Activated CD4-positive, CD25-positive, alpha-beta regulatory T cell treated with anti-CD3 and anti-CD28 coated beads, Interleukin-2, amount 50 U/mL, for 24 hours (primary cell): ENCODE results near the gene SH3GL3.

ENCODE experiments used
- ATAC-seq, 2 donors: fragments of 150-1000 bp; cut with Tn5 transposase; one replicate each; pipeline ENCODE4 v1.10.0; 2021; ENCODE audit warnings: mild to moderate bottlenecking in 1 of 2, moderate library complexity in 1 of 2

SH3GL3 gene

DNA sequence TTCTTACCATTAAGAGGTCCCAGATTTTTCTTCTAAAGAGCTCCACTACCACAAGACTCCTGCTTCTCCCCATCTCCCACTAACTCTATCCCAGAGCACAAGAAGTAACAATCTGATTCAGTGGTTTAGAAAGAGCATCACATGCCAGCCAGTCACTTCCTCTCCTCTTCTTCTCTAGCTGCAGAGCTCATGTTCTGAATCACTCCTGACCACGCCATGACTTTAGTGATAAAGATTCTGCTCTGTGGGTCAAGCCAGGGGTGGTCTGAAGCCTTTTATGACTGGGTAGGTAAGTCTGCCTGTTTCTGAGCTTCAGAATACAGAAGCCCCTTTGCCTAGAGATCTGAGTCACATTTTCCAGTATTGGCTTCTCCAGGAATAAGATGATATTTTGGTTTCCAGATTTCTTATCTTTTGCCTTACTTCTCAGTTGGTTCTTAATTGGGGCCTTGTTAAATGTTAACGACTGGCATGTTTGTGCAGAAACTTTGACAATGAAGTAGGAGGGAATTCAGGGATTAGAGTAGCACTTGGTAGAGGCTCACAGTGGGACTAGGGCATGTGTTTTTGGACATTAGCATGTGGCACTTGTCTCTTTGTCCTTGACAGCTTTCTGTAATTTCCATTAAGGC, 179.1 kb downstream of the SH3GL3 start:
- no peak for ATAC-seq

DNA sequence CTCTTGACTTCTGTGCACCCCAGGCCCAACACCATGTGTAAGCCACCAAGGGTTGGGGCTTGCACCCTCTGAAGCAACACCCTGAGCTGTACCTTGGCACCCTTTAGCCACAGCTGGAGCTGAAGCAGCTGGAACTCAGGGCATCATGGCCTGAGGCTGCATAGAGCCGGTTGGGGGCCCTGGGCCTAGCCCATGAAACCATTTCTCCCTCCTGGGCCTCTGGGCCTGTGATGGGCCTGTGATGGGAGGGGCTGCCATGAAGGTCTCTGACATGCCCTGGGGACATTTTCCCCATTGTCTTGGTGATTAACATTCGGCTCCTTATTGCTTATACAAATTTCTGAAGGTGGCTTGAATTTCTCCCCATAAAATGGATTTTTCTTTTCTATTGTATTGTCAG, 184.4 kb downstream of the SH3GL3 start:
- ATAC-seq, result no peak

GRCh38 chr15:83643201-83643600, 196.1 kb downstream of the SH3GL3 start:
- no peak for ATAC-seq

- no peak for ATAC-seq
Observed at GRCh38 chr15:83644439-83644838, 197.3 kb downstream of the SH3GL3 start.

GRCh38 chr15:83650831-83651230, 203.7 kb downstream of the SH3GL3 start:
- no peak for ATAC-seq

- ATAC-seq, result no peak
Observed at GRCh38 chr15:83651541-83651940, 204.4 kb downstream of the SH3GL3 start.

DNA sequence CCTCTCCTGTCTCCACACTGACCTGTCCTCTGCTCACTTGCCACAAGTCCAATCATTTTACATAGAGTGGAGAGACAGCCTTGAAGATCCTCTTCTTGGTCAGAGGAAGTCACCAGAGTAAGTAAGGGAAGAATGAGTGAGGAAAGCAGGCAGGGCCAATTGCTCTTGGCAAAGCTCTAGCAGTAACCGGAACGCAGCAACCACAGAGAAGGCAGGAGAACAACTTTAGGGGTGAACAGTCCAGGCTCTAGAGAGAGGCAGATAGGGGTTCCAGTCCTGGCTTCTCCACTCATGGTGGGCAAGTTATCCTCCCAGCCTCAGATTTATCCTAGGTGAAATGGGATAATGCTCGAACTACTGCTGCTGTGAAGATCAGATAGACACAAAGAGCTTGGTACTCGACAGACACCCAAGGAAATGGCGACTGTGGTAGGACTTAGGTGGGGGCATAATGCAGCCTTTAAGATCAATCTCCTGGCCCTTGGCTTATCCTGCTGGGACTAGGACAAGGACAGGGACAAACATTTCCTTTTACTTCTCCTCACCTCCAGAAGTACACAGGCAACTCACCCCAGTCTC, 205.6 kb downstream of the SH3GL3 start:
- ATAC-seq, result no peak

GRCh38 chr15:83653288-83653638, 206.1 kb downstream of the SH3GL3 start:
- ATAC-seq, result no peak

DNA sequence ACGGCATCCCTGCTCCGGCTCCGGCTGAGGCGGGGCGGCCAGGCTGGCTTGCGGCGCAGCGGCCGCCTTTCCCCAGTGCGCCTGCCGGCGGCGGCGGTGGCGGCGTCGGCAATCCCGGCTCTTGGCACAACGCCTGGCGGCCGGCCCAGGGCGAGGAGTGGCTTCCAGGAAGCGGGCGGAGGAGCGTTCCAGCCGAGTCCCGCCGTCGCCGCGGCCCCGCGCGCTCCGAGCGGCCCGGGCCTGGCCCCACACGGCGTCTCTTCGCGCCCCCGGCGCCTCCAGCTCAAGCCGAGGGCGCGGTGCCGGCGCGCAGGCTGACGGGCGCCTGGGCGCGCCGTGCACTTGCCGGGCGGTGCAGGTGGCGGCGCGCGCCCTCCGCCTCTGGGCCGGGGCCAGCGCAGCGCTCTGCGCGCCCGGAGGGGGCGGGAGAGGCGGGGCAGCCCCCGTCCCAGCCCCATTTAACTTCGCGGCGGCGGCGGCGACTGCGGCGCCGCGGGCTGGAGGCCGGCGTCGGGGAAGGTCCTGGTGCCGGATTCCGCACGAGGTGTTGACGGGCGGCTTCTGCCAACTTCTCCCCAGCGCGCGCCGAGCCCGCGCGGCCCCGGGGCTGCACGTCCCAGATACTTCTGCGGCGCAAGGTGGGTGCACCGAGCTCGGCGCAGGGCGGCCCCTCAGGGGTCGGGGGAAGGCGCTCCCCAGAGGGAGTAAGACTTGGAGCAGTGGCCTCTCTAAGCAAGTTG, 206.7 kb downstream of the SH3GL3 start, which contains the start of gene ADAMTSL3:
Gene ADAMTSL3 (plus strand): TSS at position 485 of the 740 bp plus-strand sequence. CDS start 1,639 bp downstream, outside the sequence.
- ATAC-seq, result no peak

DNA sequence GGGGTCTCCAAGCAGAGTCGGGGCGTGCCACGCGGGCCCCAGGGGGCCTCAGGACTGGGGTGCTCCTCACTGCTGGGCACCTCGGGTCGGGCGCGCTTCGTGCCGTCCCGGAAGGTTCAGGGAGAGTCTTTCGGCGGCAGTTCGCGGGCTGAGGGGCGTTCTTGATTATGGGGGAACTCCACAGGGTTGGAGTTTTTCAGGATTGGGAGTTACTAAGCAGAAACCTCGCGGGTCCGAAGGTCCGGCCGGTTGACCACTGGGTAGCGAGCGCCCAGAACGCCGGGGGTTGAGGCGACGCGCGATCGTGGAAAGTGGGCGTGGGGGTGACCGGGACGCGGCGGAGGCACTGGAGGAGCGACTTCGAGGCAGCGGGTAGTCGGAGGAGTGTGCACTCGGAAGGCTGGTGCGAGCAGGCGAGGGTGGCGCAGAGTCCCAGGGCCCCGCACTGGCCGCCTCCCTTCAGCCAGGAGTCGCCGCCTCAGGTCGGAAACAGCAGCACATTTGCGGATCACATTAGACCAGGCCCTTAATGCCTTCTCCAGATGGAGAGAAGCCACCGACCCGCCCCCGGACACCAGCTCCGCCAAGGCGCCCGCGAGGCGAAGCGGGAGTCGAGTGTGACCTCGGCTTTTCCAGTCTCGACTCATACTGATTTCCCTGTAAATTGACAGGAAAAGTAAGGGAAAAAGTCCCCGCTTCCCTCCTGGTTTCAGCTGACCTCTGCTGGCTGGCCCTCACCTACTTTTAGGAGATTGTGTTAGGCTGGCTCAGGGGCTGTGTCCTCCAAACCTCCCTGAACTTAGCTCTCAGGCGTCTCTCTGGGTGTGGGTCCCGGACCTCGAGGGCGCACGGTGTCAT, 207.5 kb downstream of the SH3GL3 start:
- no peak for ATAC-seq

DNA sequence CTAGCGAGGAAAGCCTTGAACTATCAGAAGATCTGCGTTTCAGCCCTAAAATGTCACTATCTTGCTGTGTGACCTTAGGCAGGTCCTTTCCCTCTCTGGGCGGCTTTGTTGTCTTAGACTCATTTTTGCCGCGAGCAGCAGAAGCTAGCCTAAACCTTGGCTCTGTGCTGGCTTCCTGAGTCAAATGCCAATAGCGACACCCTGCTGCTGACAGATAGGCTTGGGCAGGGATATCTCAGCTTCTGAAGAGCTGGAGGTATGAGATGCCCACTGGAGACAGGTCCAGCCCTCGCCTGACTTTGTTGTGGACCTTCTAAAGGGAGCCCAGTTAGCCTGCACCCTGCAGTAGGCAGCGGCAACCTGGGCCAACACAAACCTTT, 208.1 kb downstream of the SH3GL3 start:
- ATAC-seq, result no peak

GRCh38 chr15:83656192-83656591, 209.1 kb downstream of the SH3GL3 start:
- no peak for ATAC-seq

DNA sequence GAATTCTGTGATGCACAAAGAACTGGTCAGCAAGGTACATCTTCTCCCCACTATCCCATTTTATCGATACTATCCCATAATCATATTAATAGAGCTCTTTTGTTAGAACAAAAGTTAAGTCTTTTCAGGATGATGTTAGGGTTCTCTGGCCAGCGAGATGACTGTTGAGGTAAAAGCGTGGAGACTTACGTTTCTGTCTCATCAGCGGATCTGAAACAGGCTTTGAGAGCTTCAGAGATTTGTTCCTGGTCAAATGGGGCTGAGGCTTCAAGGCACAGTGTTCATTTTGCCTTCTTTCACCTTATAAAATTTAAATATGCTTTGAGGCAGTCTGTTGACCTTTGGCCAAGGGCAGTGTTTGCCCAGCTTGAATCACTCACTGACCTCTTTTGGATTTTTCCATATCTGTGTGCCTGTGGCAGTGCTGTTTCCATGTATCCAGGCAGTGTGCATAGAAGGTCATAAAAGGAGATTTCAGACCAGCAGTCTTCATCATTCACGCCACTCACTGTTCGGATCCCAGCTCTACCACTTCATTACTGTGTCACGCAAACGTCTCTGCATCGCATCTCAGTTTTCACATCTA, 209.9 kb downstream of the SH3GL3 start:
- no peak for ATAC-seq

DNA sequence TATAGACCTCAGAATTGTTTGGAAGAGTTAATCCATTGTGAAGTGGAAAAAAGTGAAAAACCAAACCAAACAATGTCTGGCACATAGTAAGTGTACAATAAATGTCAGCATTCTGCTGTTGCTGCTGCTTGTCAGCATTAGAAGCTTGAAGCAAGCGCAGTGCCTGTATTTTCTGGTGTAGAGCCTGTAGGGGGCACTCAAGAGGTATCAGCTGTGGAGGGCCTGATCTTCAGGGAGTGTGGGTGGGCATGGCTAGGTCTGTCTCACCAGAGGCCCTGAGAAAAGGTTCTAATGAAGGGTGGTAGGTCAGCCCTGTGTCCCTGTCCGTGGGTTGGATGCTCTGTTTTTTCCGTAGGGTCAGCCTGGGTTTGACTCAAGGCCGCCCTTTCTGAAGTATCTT, 210.4 kb downstream of the SH3GL3 start:
- no peak for ATAC-seq

DNA sequence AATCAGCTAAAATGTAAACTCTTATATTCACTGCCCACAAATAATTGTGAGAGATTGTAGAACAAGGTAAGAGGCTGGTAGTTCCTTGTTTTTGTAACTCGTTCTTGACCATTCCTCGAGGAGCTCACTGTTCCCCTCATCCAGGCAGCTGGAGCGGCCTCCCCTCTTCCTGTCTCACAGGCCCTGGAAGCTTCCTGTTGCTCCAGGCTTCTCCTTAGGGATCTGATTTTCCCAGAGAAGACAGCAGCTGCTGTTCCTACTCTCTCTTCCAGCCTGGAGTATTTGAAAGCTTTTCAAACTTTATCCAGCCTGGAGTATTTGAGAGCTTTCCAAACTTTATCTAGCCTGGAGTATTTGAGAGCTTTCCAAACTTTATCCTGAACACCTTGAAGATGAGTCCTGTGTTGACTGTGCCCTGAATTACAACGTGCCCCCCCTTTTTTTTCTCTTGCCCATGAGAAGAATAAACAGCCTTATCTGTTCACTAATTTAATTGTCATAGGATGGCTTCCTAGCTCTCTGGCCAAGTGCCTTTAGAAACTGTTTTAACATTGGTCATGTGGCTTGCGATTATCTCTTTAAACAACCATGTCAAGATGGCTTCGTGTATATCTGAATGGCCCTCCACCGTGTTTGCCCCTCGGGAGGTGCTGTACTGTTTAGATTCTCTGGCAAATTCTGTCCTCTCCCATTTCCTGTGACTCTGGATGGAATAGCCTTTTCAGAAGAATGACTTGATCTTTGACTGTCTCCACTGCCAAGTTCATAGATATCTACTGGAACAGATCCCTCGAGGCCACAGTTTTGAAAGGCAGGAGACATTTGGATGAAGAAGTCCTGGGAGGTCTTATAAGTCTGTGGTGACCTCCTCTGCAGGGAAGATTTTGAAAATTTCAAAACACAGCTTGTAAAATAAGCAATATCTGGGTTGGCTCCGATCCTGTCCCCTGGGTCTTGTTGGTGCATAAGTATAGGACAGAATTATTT, 211.6 kb downstream of the SH3GL3 start:
- ATAC-seq, result no peak

DNA sequence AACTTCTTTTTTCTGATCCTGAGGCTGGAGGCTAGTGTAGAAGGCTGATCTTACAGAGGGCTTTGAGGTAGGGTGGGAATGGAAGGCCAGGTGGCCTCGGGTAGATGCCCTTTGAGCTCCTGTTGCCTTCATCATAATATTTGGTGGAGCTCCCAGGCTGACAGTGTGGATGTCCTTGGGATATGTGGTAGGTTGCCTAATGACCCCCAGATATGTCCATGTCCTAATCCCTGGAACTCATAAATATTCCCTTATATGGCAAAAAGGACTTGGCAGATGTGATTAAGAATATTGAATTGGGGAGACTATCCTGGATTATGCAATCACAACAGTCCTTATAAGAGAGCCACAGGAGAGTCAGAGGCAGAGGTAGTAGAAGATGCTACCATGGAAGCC, 212.3 kb downstream of the SH3GL3 start:
- no peak for ATAC-seq

GRCh38 chr15:83665480-83665879, 218.3 kb downstream of the SH3GL3 start:
- ATAC-seq, result no peak
